HG03457 (cell line): ENCODE data around the gene SMIM24.
"Not testable (repeated sequence)": the region's sequence is repeated elsewhere in the genome, so short reads cannot be mapped to it uniquely, and the experiment has no call there.

Experiments used
- ATAC-seq: cut with Tn5 transposase; IDR thresholded peaks from one replicate; pipeline ENCODE4 v1.9.1; 2021; ENCODE audit warnings: moderate number of reproducible peaks; ENCODE audit not compliant: unreplicated experiment

The SMIM24 gene

GRCh38 chr19:3440082-3440481, 40.2 kb downstream of the SMIM24 start:
- no peak for ATAC-seq

GRCh38 chr19:3434630-3435553, 45.4 kb downstream of the SMIM24 start:
- peak; percentile 66 for ATAC-seq

- ATAC-seq = peak; percentile 8
These were observed 46.4 kb downstream of the SMIM24 start for GRCh38 chr19:3433805-3434540.

- ATAC-seq = no peak
These were observed 47.0 kb downstream of the SMIM24 start for GRCh38 chr19:3433313-3433712.

- no peak for ATAC-seq
These were observed 48.4 kb downstream of the SMIM24 start for GRCh38 chr19:3431760-3432397.

GRCh38 chr19:3430366-3430680, 50.0 kb downstream of the SMIM24 start:
- not testable (repeated sequence) for ATAC-seq

GRCh38 chr19:3426433-3426832, 53.9 kb downstream of the SMIM24 start:
- ATAC-seq = no peak
